ENCODE measurements around the gene PPP1R1C.

PPP1R1C gene

DNA sequence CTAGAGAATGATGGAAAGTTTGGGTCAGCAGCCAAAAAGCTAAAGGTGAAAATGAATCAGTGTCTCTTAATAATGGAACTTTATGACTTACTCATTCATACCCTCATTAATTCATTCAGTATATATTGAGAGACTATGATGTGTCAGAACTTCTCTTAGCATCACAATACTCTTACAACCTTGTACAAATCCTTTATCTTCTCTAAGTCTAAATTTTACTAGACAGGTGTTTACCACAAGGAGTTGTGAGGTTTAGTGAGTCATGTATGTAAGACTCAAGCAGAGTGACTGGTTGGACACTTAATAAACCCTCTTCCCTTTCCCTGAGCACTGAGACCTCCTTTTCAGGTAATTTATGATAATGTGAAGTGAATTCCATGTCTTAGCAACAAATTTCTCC lies 129.6 kb downstream of the PPP1R1C start:
- no peak for DNase-seq

DNA sequence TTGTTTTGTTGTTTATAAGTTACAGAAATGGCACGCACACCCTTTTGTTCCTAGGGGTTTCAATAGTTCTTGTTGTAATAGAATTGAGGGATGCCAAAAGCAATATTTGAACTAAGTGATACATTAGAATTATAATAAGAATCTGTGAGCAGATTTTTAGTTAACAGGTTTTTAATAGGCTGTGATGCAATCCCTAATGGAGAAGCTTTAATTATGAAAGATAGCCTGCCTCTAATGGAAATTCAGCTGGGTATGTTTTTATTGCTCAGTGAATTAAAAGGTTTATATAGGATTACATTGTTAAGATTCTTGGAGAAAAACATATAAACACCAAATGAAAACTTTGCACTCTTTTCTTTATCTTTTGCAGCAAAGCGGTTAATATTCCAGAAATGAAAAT lies 131.1 kb downstream of the PPP1R1C start:
- DNase-seq: no peak

DNA sequence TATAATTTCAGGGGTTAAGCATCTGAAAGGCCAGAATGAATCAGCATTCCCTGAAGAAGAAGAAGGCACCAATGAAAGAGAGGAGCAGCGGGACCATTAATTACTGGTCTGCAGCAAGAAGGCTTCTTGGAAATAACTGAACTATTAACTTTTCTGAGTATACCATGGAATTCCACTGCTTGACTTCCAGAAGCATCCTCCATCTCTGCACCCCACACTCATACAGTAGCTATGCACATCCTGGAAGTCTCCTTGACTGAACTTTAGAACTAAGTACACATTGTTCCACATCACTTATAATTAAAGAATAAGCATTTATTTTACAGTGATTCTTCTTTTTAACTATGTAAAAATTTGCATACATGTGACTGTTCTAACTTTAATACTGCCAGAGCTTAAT lies 131.5 kb downstream of the PPP1R1C start:
- no peak for DNase-seq

DNA sequence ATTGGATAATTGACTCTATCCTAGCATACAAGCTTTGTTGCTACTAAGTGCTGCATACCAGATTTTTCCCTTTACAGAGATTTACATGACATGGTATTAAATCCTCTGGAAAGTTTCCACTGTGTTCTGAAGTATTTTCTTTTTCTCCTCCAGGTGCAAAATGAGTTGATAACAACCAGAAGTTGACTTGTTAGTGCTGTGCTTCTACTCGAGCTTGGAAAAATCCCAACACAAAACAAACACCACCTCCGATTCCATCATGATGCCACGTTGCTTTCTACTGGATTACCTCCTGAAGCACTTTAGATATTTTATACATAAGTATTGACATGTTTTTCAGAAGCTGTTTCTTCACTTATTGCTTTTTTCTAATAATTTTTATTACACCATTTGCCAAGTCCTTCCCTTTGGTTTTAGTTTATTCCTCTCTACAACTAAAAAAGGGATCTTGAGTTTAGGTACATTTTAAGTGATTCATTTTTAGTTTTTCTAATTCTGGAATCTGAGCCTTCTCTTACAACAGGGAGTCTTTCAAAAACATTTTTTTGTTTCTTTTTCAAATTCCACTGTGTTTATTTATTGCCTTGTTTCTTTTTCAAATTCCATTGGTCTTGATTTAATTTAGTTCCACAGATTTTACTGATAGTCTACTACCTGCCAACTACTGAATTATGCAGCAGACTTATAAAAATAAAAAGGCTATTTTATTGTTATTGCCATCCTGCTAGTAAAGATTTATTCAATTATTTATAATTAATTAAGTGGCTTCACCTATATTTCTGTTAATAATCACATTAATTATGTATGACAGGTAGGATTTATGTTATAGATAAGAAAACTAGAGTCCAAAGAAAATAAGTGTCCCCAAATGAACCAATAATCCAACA lies 143.4 kb downstream of the PPP1R1C start:
- no peak for DNase-seq

DNA sequence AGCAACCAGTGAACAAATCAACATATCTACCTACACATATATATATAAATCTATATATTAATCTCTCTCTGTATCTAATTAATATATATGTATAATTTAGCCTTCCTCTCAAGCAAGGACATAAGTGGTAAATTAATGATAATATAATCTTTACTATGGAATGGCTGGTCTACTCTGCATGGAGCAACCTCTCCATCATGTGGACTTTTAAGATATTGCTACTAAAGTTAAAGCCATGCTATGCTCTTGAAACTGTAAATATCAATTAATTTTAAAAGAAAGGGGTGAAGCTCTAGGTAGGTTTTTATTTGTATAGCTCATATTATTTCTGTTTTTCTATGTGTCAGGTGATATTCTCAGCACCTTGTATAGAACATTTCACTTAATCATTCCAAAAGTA lies 147.0 kb downstream of the PPP1R1C start:
- DNase-seq: no peak

DNA sequence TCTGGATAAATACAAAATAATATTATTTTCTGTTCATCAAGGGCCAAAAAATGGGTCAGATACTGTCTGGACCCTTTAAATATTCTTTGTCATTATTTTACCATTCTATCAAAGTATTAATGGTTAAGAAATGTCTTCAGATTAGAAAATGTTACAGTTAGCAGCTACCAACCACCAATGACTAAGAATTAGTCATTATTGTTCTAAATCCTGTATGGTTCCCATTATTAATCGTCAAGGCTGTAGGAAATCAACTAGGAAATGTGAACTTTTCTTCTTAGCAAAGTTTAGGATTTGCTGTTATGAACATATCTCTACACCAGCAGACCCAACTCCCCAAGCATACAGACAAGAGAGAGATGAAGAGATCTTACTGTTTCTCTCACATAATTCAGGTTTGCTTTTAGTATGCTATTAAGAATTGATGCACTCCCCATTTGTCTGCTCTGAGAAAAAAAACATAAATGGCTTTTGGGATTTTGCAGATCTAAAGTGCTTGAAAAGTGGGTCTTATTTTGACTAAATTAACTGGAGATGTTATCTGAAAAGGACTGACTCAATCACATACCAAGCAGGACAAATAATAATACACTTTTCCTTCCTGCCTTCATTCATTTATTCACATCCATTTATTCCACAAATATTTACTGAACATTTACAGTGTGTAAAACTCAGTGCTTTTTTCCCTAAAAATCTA lies 147.7 kb downstream of the PPP1R1C start:
- no peak for DNase-seq

DNA sequence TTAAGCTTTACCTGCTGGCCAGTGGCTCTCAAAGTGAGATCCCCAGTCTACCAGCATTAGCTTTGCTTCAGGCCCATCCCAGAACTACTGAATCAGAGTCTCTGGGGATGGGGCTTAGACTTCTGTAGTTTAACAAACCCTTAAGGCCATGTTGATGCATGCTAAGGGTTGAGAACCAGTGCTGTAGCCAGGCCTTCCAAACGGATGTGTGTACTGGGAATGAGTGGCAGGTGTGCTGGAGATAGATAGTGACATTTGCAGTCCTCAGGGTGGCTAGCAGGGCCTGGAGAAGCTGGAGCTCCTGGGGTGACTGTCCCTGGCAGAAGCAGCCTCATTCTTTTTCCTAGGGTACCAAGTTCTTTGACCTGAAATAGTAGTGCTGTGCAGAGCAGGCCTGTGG lies 148.5 kb downstream of the PPP1R1C start:
- no peak for DNase-seq

DNA sequence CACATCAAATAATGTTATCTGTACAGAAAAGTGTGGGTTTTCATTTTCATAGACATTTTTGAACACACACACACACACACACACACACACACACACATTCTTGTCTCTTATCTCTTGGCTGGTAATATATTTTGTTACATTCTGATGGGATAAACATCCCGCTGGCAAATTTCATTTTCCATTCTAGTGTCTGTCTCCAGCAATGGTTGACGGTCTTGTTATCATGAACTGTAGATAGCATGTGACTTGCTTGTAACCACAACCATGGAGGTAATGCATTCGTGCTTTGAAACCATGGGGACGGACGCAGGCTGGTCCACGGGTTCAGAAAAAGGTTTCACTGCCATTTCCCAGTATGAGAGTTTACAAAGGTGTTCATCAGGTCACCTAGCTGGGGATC lies 156.4 kb downstream of the PPP1R1C start:
- no peak for DNase-seq

DNA sequence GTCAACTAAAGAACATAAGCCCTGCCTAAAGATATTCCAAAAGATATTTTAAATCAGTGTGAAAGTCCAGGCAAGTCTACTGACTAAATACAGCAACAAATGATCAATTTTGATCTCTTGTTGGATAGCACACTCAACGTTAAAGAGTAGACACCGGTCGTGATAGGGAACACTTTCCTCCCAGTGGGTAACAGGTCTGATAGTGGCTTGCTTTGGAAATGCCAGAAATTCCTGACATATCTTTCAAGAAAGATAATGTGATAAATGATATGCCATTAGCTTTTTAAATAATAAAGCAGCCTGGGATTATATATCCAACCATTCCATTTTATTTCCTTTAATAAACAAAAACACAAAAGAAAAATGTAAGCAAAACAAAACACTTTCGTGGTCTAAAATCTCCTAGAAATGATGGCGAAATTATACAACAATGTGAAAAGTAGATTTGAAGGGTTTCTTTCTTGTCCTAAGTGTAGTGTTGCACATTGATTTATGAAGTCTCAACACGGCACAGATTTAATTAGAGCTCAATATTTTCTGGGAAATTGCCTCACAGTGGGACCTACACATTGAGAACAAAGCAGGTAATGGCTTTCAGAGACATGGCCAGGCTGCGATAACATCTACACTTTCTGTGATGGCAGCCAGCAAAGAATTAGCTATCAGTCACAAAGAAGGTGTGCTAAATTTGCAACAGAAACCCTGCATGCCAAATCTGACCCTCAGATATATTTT lies 158.6 kb downstream of the PPP1R1C start:
- DNase-seq: no peak

DNA sequence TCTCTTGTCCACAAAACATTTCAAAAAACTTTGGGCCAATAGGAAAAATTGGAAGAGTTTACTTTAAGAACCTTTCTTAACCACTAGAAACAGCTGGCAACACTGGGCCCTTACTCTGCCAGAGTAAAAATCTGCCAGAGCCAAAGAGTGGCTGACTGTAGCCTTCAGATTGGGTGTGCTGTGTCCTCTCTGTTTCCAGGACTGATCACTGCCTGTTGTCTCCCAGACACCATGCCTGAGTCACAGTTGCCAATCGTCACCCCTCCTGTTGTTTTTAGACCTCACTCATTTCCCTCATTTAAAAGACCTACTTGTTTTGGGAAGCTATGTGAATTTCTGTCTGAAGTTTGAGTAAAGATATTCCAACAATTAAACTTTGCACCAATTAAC lies 159.1 kb downstream of the PPP1R1C start:
- DNase-seq: no peak

DNA sequence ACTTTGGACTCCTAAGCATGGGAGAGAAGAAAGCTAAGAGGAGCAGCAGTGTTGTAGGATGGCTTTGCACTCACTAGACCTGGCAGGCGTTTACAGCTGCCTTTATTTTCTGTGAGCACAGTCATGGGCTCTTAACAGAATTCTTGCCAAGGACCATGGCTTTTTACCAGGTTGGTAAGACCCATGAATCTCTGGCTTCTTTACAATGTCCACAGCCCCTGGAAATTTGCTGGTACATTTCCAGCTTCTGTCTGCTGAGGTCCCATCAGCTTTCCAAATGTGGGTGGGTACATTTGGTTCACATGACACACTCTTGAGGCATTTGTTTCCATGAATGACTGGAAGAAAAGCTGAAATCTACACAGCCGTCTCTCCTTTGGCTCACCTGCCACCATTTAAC lies 162.7 kb downstream of the PPP1R1C start:
- DNase-seq: no peak

DNA sequence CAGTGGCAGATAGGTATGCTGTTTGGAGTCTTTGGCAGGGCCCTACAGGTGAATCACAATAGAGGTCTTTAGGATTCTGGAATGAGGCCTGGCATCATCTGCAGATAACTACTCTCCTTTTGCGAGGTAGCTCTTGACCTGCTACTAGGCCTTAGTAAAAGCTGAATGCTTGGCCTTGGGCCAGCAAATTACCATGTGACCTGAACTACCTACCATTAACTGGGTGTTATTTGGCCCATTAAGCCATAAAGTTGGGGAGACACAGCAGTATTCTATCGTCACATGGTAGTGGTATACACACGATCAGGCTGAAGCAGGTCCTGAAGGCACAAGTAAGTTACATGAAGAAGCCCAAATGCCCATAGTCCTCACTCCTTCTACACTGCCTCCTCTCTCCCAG lies 178.2 kb downstream of the PPP1R1C start:
- DNase-seq: no peak

DNA sequence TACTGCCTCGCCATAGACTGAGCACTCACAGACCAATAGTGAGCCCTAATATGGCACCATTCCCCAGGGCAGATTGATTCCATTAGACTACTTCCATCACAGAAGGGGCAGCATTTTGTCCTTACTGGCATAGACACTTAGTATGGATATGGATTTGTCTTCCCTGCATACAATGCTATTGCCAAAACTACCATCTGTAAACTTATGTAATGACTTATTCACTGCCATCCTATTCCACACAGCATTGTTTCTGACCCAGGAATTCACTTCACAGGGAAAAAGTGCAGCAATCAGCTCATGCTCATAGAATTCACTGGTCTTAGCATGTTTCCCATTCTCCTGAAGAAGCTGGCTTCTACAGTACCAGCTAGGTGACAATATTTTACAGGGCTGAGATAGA lies 179.0 kb downstream of the PPP1R1C start:
- DNase-seq: no peak

DNA sequence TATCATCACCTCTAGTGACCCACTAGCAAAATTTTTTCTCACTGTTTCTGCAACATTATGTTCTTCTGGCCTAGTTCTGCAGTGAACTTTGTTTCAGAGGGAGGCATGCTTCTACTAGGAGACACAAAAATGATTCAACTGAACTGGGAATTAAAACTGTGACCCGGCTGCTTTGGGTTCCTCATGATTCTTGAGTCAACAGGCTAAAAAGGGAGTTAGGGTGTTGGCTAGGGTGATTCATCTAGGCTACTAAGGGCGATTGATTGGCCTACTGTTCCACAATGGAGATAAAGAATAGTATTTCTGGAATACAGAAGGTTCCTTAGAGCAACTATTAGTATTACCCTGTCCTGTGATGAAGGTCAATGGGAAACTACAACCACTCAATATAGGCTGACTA lies 179.5 kb downstream of the PPP1R1C start:
- no peak for DNase-seq

DNA sequence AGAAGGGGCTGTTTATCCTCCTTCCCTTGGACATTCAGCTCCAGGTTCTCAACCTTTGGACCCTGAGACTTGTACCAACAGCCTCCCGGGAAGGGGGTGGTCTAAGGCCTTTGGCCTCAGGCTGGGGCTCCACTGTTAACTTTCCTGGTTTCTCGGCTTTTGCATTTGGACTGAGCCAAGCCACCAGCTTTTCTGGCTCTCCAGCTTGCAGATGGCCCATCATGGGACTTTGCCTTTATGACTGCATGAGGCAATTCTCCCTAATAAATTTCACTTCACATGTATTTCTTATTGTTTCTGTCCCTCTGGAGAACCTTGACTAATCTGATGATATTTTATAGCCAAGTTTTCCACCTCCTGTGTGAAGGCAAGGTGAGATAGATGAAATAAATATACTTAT lies 180.8 kb downstream of the PPP1R1C start:
- DNase-seq: no peak

DNA sequence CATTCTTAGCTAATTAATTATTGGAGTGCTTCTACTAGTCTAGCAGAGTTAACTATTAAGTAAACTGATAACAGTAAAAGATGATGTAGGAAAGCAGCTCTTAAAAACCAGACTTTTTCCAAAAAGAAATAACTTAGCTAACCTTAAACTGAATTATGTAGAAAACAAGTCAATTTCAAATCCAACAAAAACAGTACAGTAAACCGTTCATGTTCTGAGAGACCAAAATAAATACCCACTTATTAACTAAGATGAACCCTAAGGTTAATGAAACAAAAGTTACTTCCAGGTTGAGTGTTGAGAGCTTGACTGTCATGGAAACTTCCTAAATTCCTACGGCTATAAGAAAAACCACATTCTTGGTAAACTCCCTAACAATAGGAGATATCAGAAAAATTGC lies 181.2 kb downstream of the PPP1R1C start:
- no peak for DNase-seq

Measured in MV-4-11 (cell line).